H9 (cell line): Measurements from ENCODE around the gene GALNT7. TPM values are rescaled to one million over a fixed set of nuclear protein-coding genes. Genes with fewer than 3 reads are reported as not detected.

Experiments
- DNase-seq: peaks from one replicate; pipeline ENCODE4 v3.0.0-alpha.2; 2017
- H2AFZ ChIP-seq: one replicate; pipeline ENCODE4 v1.6.1; 2013; ENCODE audit warnings: mild to moderate bottlenecking, low read length, control low read depth, moderate library complexity
- H2AK5ac ChIP-seq: 2 replicates; pipeline ENCODE4 v1.6.1; 2013; ENCODE audit warnings: low read length, control low read depth, mixed read lengths; ENCODE audit not compliant: insufficient read length
- H2BK120ac ChIP-seq: one replicate; pipeline ENCODE4 v1.6.1; 2013; ENCODE audit warnings: low read depth, mild to moderate bottlenecking, low read length, control low read depth, inconsistent platforms; ENCODE audit not compliant: poor library complexity, severe bottlenecking
- H2BK12ac ChIP-seq: 2 replicates; pipeline ENCODE4 v1.6.1; 2013; ENCODE audit warnings: low read length, control low read depth, mixed read lengths, low read depth; ENCODE audit not compliant: insufficient read length
- H2BK15ac ChIP-seq: 2 replicates; pipeline ENCODE4 v1.6.1; 2013; ENCODE audit warnings: low read depth, low read length, control low read depth
- H2BK20ac ChIP-seq: one replicate; pipeline ENCODE4 v1.6.1; 2013; ENCODE audit warnings: low read depth, mild to moderate bottlenecking, low read length, control low read depth, inconsistent platforms; ENCODE audit not compliant: poor library complexity, severe bottlenecking
- H2BK5ac ChIP-seq: 2 replicates; pipeline ENCODE4 v1.6.1; 2013; ENCODE audit warnings: low read length, control low read depth, mixed read lengths; ENCODE audit not compliant: insufficient read length
- H3K14ac ChIP-seq: 2 replicates; pipeline ENCODE4 v1.6.1; 2013; ENCODE audit warnings: low read length, control low read depth; ENCODE audit not compliant: insufficient read depth
- H3K18ac ChIP-seq: 2 replicates; pipeline ENCODE4 v1.6.1; 2013; ENCODE audit warnings: low read depth, mild to moderate bottlenecking, mixed read lengths, low read length, control low read depth; ENCODE audit not compliant: insufficient read length
- H3K23ac ChIP-seq: 2 replicates; pipeline ENCODE4 v1.6.1; 2013; ENCODE audit warnings: low read length, control low read depth, mixed read lengths, low read depth; ENCODE audit not compliant: insufficient read length
- H3K23me2 ChIP-seq: 2 replicates; pipeline ENCODE4 v1.6.1; 2013; ENCODE audit warnings: low read depth, mild to moderate bottlenecking, mixed read lengths, low read length, control low read depth; ENCODE audit not compliant: insufficient read length, poor library complexity, severe bottlenecking
- H3K27ac ChIP-seq: 2 replicates; pipeline ENCODE4 v1.5.1; 2013; ENCODE audit warnings: low read length, control low read depth, mixed read lengths, low read depth; ENCODE audit not compliant: insufficient read length
- H3K27me3 ChIP-seq: 2 replicates; pipeline ENCODE4 v1.6.1; 2013; ENCODE audit warnings: low read length, control low read depth, inconsistent platforms; ENCODE audit not compliant: insufficient read depth
- H3K4ac ChIP-seq: 2 replicates; pipeline ENCODE4 v1.6.1; 2013; ENCODE audit warnings: low read depth, mild to moderate bottlenecking, control low read depth, inconsistent platforms, low read length, moderate library complexity
- H3K4me1 ChIP-seq: 2 replicates; pipeline ENCODE4 v1.6.1; 2013; ENCODE audit warnings: low read length, control low read depth, inconsistent platforms; ENCODE audit not compliant: insufficient read depth
- H3K4me2 ChIP-seq: 2 replicates; pipeline ENCODE4 v1.6.1; 2013; ENCODE audit warnings: low read length, control low read depth, mixed read lengths; ENCODE audit not compliant: insufficient read length, insufficient read depth
- H3K56ac ChIP-seq: 2 replicates; pipeline ENCODE4 v1.6.1; 2013; ENCODE audit warnings: low read depth, mild to moderate bottlenecking, mixed read lengths, low read length, control low read depth; ENCODE audit not compliant: insufficient read length
- H3K79me1 ChIP-seq: 2 replicates; pipeline ENCODE4 v1.6.1; 2013; ENCODE audit warnings: low read depth, mild to moderate bottlenecking, moderate library complexity, low read length, control low read depth, inconsistent platforms; ENCODE audit not compliant: insufficient read depth, poor library complexity, severe bottlenecking
- H3K79me2 ChIP-seq: 2 replicates; pipeline ENCODE4 v1.6.1; 2013; ENCODE audit warnings: low read length, control low read depth, inconsistent platforms; ENCODE audit not compliant: insufficient read depth
- H3K9ac ChIP-seq: 2 replicates; pipeline ENCODE4 v1.6.1; 2013; ENCODE audit warnings: low read length, control low read depth, mixed read lengths; ENCODE audit not compliant: insufficient read length; ENCODE audit errors: extremely low read depth
- H3K9me3 ChIP-seq: one replicate; pipeline ENCODE4 v1.6.1; 2013; ENCODE audit warnings: low read depth, low read length, inconsistent platforms; ENCODE audit not compliant: control insufficient read depth
- H3T11ph ChIP-seq: one replicate; pipeline ENCODE4 v1.6.1; 2013; ENCODE audit warnings: mild to moderate bottlenecking, low read length, control low read depth, inconsistent platforms
- H4K20me1 ChIP-seq: one replicate; pipeline ENCODE4 v1.6.1; 2013; ENCODE audit not compliant: control insufficient read depth, insufficient read length, insufficient read depth
- H4K5ac ChIP-seq: 2 replicates; pipeline ENCODE4 v1.6.1; 2013; ENCODE audit warnings: low read depth, mild to moderate bottlenecking, mixed read lengths, low read length, control low read depth; ENCODE audit not compliant: insufficient read length
- H4K8ac ChIP-seq: replicated peaks from 2 replicates; pipeline ENCODE4 v1.6.1; 2013; ENCODE audit warnings: low read length, control low read depth, mixed read lengths, low read depth; ENCODE audit not compliant: insufficient read length
- H4K91ac ChIP-seq: 2 replicates; pipeline ENCODE4 v1.6.1; 2013; ENCODE audit warnings: low read depth, mild to moderate bottlenecking, moderate library complexity, mixed read lengths, low read length, control low read depth; ENCODE audit not compliant: insufficient read length
- H3K27ac Mint-ChIP-seq, 3 experiments: 2 replicates in 2 of 3; 3 replicates in 1 of 3; pipeline ENCODE4 v1.8.0; 2020 to 2021; ENCODE audit warnings: mixed read lengths in 3 of 3, mild to moderate bottlenecking in 1 of 3, moderate library complexity in 1 of 3
- H3K27me3 Mint-ChIP-seq: 2 replicates; pipeline ENCODE4 v1.8.0; 2021; ENCODE audit warnings: low read depth, mild to moderate bottlenecking, moderate library complexity, mixed read lengths
- H3K36me3 Mint-ChIP-seq, 3 experiments: 2 replicates in 2 of 3; 3 replicates in 1 of 3; pipeline ENCODE4 v1.8.0; 2020 to 2021; ENCODE audit warnings: low read depth in 3 of 3, mixed read lengths in 3 of 3; ENCODE audit not compliant: insufficient read depth in 1 of 3
- H3K4me1 Mint-ChIP-seq, 2 experiments: 2 replicates each; pipeline ENCODE4 v1.8.0; 2020; ENCODE audit warnings: mixed read lengths in 2 of 2
- H3K4me3 Mint-ChIP-seq, 2 experiments: 2 replicates in 1 of 2; 3 replicates in 1 of 2; pipeline ENCODE4 v1.8.0; 2020 to 2021; ENCODE audit warnings: mild to moderate bottlenecking in 2 of 2, mixed read lengths in 2 of 2, moderate library complexity in 1 of 2
- H3K9me3 Mint-ChIP-seq, 2 experiments: 2 replicates in 1 of 2; 3 replicates in 1 of 2; pipeline ENCODE4 v1.8.0; 2020; ENCODE audit warnings: mild to moderate bottlenecking in 2 of 2, mixed read lengths in 2 of 2, moderate library complexity in 1 of 2
- WGBS: extraction: QIAGEN DNeasy Blood & Tissue Kit; methylation state at CpG from one replicate; pipeline ENCODE4 v1.1.7; 2013; ENCODE audit warnings: missing lambda C conversion rate, low lambda C conversion rate, mixed read lengths; ENCODE audit not compliant: insufficient read length; ENCODE audit errors: extremely low coverage; 5-methylcytosine and 5-hydroxymethylcytosine counted together
- total RNA-seq: library from RNA; stranded (reverse); gene quantifications from 2 replicates; pipeline ENCODE4 v1.2.1, GENCODE V29; 2021
- TF ChIP-seq, protein P1 (sequence below): fragments of 200-600 bp; sonication (generic); conservative IDR thresholded peaks from 3 replicates; pipeline ENCODE4 v1.8.0; 2021; ENCODE audit warnings: antibody characterized with exemption, mild to moderate bottlenecking

Gene GALNT7
- total RNA-seq, 1 experiment from 2014 or later, result 57.3 TPM

DNA sequence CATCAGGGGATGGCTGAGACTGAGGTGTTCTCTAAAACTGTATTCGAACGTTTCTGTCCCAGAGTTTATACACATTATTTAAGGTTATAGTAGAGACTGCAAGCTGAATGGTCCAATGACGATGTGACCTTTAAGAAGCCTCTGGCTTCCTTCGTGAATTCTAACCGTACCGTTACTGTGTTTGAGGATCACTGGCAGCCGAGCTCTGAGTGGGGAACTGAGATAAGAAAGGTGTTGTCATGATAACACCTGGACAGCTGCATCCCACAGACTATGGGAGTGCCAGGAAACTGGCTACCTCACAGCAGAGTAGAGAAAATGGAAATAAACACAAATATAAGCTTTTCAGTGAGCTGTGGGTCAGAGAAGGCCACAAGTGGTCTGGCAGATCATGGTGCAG is 106.5 kb downstream of the GALNT7 start:
- no peaks in the 10 kb centered on the region for H3K79me1 ChIP-seq
- no peak overlapping the region for H4K91ac ChIP-seq
- no peak overlapping the region for H3K9ac ChIP-seq
- H3K4ac ChIP-seq, result no peak overlapping the region
- no peak overlapping the region for H4K8ac ChIP-seq
- H3K18ac ChIP-seq, result no peak overlapping the region
- no peak overlapping the region for H3K23ac ChIP-seq
- H3K56ac ChIP-seq, result no peak overlapping the region
- H3K27me3 ChIP-seq, result no peaks in the 10 kb centered on the region
- no peak overlapping the region for H3K4me2 ChIP-seq
- H3K4me1 ChIP-seq, result no peaks in the 10 kb centered on the region
- WGBS, result no CpG with 5 or more reads among the region's 7 CpGs
- no peak overlapping the region for H3T11ph ChIP-seq
- H3K27ac ChIP-seq, result no peak overlapping the region
- H2BK20ac ChIP-seq, result no peak overlapping the region
- no peak overlapping the region for H2BK5ac ChIP-seq
- no peaks in the 10 kb centered on the region for H3K9me3 Mint-ChIP-seq
- peaks cover 6% of the 10 kb centered on the region for H3K9me3 ChIP-seq
- no peak overlapping the region for H2AFZ ChIP-seq
- no peaks in the 10 kb centered on the region for H3K27me3 Mint-ChIP-seq
- no peak overlapping the region for H2BK120ac ChIP-seq
- TF ChIP-seq, protein P1, sequence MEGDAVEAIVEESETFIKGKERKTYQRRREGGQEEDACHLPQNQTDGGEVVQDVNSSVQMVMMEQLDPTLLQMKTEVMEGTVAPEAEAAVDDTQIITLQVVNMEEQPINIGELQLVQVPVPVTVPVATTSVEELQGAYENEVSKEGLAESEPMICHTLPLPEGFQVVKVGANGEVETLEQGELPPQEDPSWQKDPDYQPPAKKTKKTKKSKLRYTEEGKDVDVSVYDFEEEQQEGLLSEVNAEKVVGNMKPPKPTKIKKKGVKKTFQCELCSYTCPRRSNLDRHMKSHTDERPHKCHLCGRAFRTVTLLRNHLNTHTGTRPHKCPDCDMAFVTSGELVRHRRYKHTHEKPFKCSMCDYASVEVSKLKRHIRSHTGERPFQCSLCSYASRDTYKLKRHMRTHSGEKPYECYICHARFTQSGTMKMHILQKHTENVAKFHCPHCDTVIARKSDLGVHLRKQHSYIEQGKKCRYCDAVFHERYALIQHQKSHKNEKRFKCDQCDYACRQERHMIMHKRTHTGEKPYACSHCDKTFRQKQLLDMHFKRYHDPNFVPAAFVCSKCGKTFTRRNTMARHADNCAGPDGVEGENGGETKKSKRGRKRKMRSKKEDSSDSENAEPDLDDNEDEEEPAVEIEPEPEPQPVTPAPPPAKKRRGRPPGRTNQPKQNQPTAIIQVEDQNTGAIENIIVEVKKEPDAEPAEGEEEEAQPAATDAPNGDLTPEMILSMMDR, result no peak
- H4K5ac ChIP-seq, result no peak overlapping the region
- no peak for DNase-seq
- no peak overlapping the region for H3K27ac Mint-ChIP-seq
- no peaks in the 10 kb centered on the region for H3K23me2 ChIP-seq
- peaks cover 0 to 17% (median 7%) of the 10 kb centered on the region in 3 experiments; a peak in 3 of 7 replicates for H3K36me3 Mint-ChIP-seq
- no peak overlapping the region for H3K14ac ChIP-seq
- no peak overlapping the region for H2BK15ac ChIP-seq
- no peak overlapping the region for H2AK5ac ChIP-seq
- H3K79me2 ChIP-seq, result 0 out of 2 replicates have a peak, but pooled peaks cover 2% of the 10 kb centered on the region
- H4K20me1 ChIP-seq, result no peaks in the 10 kb centered on the region
- peaks cover 9 to 12% of the 10 kb centered on the region in 2 experiments for H3K4me1 Mint-ChIP-seq
- no peak overlapping the region for H2BK12ac ChIP-seq
- H3K4me3 Mint-ChIP-seq, result no peak overlapping the region
